ENCODE measurements around the gene OAT. TPM values are rescaled to one million over a fixed set of nuclear protein-coding genes. Genes with fewer than 3 reads are reported as not detected.

The OAT gene
- total and polyA plus RNA-seq, 2 donors (not counting 3 experiments of a cell fraction or from before 2014, with no cell fraction given): 69.9 to 90.8 TPM

DNA sequence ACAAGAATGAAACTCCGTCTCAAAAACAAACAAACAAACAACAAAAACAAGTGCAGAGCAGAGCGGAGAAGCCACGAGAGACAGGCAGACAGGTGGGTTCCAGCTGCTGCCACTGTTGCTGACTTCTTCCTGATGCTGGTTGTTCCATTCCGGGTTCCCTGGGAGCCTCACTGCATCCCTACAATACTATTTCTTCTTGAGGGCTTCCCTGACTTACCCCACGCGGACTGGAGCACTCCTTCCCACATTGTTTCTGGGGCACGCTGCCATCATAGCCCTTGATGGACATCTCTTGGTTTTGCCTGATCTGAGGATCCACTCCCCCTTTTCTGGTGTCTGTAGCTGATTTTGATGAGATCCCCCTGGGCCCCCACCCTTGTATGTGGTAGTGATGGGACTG lies 36.7 kb upstream of the OAT start:
- no peak overlapping the region for H3K27ac ChIP-seq (ENCODE audit: insufficient read depth, low read depth, low read length)
- no peak for DNase-seq (ENCODE audit: low read depth, low spot score)
- TF ChIP-seq POLR2AphosphoS5 (IDR thresholded peaks at IDR 0.05; ENCODE audit: insufficient read depth, low read depth, low read length): no peak
- TF ChIP-seq FOS (IDR thresholded peaks at IDR 0.05; ENCODE audit: borderline replicate concordance, insufficient read depth, low read length): no peak
- no peak for TF ChIP-seq MYC (IDR thresholded peaks at IDR 0.05; ENCODE audit: low read depth, low read length)
- no peak for TF ChIP-seq JUN (IDR thresholded peaks at IDR 0.05; ENCODE audit: borderline replicate concordance, insufficient read depth, insufficient read length, low read depth)
- TF ChIP-seq EZH2 (IDR thresholded peaks at IDR 0.05; ENCODE audit: borderline replicate concordance, low read depth, low read length, severe bottlenecking): no peak
- TF ChIP-seq POLR2A (IDR thresholded peaks at IDR 0.05; ENCODE audit: low read depth, low read length): no peak
- TF ChIP-seq MAX (IDR thresholded peaks at IDR 0.05; ENCODE audit: insufficient read depth, insufficient read length): no peak
- no peak for TF ChIP-seq GATA2 (IDR thresholded peaks at IDR 0.05; ENCODE audit: insufficient read depth, insufficient read length, low read depth, low read length)
- TF ChIP-seq, protein P1, sequence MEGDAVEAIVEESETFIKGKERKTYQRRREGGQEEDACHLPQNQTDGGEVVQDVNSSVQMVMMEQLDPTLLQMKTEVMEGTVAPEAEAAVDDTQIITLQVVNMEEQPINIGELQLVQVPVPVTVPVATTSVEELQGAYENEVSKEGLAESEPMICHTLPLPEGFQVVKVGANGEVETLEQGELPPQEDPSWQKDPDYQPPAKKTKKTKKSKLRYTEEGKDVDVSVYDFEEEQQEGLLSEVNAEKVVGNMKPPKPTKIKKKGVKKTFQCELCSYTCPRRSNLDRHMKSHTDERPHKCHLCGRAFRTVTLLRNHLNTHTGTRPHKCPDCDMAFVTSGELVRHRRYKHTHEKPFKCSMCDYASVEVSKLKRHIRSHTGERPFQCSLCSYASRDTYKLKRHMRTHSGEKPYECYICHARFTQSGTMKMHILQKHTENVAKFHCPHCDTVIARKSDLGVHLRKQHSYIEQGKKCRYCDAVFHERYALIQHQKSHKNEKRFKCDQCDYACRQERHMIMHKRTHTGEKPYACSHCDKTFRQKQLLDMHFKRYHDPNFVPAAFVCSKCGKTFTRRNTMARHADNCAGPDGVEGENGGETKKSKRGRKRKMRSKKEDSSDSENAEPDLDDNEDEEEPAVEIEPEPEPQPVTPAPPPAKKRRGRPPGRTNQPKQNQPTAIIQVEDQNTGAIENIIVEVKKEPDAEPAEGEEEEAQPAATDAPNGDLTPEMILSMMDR (IDR thresholded peaks at IDR 0.05; ENCODE audit: extremely low read depth in 1 of 2, insufficient read depth in 1 of 2, low read depth in 1 of 2, low read length in 2 of 2): no peak
- H4K20me1 ChIP-seq (replicated peaks; ENCODE audit: control insufficient read depth, extremely low read depth, insufficient read depth, low read length): no peaks in the 10 kb centered on the region
- H3K4me2 ChIP-seq (ENCODE audit: insufficient read depth, low read length): no peak overlapping the region
- H3K27me3 ChIP-seq (ENCODE audit: control insufficient read depth in 2 of 2, insufficient read depth in 2 of 2, low read length in 2 of 2): peaks cover 40 to 48% of the 10 kb centered on the region in 2 experiments
- intact Hi-C loops (cut with micrococcal nuclease) (no loop called here), dilution Hi-C loops (cut with MboI; ENCODE audit: extremely low pct_ligation_motif_present, low sequenced_read_pairs) (no loop called here)
- ChIA-PET POLR2A (interaction anchor here (0.6 kb wide), 1 partner anchor 1424 kb away, joined by 4 read pairs; no protein-coding TSS in a partner anchor), CTCF (no interaction called here)
- no TSS peak for BruUV-seq (replicated peaks)
- H3K9me1 ChIP-seq (replicated peaks; ENCODE audit: control insufficient read depth, extremely low read depth, insufficient read depth, low read length): no peaks in the 10 kb centered on the region
- H3K36me3 ChIP-seq (ENCODE audit: control insufficient read depth in 2 of 2, extremely low read depth in 1 of 2, insufficient read depth in 2 of 2, low read length in 2 of 2): no peaks in the 10 kb centered on the region
- no peaks in the 10 kb centered on the region for H3K4me1 ChIP-seq (ENCODE audit: control insufficient read depth, extremely low read depth, insufficient read depth, low read length)
- no peak for FAIRE-seq
- no peak overlapping the region for H3K9ac ChIP-seq (replicated peaks; ENCODE audit: extremely low read depth, insufficient read depth, low read length)
- no peaks in the 10 kb centered on the region for H3K9me3 ChIP-seq (replicated peaks; ENCODE audit: control insufficient read depth, insufficient read depth, low read length)
- H3K4me3 ChIP-seq (replicated peaks in 1 of 3; ENCODE audit: insufficient read depth in 1 of 3, low read depth in 1 of 3, low read length in 3 of 3): no peak overlapping the region
- H3K79me2 ChIP-seq (ENCODE audit: control insufficient read depth, insufficient read depth, low read length): no peaks in the 10 kb centered on the region
- no peak overlapping the region for H2AFZ ChIP-seq (ENCODE audit: low read depth, low read length)
